ENCODE results near the gene HMGXB3.

HMGXB3 gene

DNA sequence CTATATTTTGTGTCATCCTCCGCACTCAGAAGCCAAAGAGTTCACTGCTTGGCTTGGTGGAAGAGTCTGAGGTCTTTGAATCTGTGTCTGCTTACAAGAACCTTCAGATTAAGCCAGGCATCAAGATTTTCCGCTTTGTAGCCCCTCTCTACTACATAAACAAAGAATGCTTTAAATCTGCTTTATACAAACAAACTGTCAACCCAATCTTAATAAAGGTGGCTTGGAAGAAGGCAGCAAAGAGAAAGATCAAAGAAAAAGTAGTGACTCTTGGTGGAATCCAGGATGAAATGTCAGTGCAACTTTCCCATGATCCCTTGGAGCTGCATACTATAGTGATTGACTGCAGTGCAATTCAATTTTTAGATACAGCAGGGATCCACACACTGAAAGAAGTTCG is 19.3 kb upstream of the HMGXB3 start:
- no peak for DNase-seq (ENCODE audit: low read depth in 2 of 2, low spot score in 1 of 2)

GRCh38 chr5:149982505-149982904 is 18.0 kb upstream of the HMGXB3 start:
- no peak for DNase-seq (ENCODE audit: low read depth in 2 of 2, low spot score in 1 of 2)

- no peak for DNase-seq (ENCODE audit: low read depth in 2 of 2, low spot score in 1 of 2)
These were observed 12.4 kb upstream of the HMGXB3 start for GRCh38 chr5:149988126-149988525.

DNA sequence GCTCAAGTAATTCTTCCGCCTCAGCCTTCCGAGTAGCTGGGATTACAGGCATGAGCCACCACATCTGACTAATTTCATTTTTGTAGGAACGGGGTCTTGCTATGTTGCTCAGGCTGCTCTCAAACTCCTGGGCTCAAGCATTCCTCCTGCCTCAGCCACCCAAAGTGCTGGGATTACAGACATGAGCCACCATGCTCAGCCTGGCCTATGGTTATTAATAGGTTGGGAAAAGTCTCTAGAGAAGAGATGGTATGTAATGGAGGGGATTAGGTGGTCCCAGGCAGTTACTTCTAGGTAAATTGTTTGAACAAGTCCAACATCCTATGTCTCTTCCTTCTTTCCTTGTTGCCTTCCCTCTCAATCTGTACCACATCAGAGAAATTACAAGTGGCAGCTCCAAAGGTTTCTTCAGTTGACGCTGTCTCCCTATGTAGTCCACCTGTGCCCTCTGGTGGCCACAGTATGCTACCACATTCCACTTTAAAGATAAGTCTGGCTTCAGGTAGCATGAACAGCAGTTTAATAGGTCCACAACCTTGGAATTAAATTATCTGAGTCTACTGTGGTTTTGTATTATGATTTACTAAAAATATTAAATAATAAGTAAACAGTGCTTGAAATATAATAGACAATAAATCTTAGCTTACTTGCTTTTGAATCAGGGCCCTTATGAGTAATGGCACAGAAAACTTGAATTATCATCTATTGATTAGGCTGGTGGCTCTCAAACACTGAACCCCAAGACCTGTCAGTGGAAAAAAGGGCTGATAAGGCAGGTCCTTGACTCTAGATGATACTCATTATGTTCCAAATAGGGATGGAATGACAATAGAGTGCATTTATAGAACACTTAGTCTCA is 9.8 kb upstream of the HMGXB3 start:
- peak; percentile 27 to 46 for DNase-seq (ENCODE audit: low read depth in 2 of 2, low spot score in 1 of 2)

GRCh38 chr5:149993471-149993870 is 7.1 kb upstream of the HMGXB3 start:
- no peak for DNase-seq (ENCODE audit: low read depth in 2 of 2, low spot score in 1 of 2)

- DNase-seq (ENCODE audit: low read depth in 2 of 2, low spot score in 1 of 2) = no peak
These were observed 4.9 kb upstream of the HMGXB3 start for GRCh38 chr5:149995385-149996204.

GRCh38 chr5:149996205-149996890 is 4.2 kb upstream of the HMGXB3 start:
- DNase-seq (ENCODE audit: low read depth in 2 of 2, low spot score in 1 of 2) = no peak

GRCh38 chr5:149998281-149998680 is 2.3 kb upstream of the HMGXB3 start:
- DNase-seq (ENCODE audit: low read depth in 2 of 2, low spot score in 1 of 2) = no peak

DNA sequence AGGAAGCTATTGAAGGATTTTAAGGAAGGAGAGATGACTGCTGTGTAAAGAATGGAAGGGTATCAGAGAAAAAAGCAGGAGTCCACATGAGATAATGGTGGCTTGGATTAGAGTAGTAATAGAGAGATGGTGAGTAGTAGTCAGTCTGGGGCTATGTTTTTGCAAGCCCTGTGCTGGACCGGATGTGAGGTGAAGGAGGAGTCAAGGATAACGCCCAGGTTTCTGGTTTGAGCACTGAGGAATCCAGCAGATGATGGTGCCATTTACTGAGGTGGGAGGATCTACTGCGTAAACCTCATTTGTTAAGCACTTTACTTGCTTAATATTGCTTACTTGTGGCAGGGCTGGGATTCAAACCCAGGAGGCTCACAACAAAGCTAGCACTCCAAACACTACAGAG is 1.2 kb upstream of the HMGXB3 start:
- no peak for DNase-seq (ENCODE audit: low read depth in 2 of 2, low spot score in 1 of 2)

GRCh38 chr5:149999866-150000255 is 678 bp upstream of the HMGXB3 start:
- DNase-seq (ENCODE audit: low read depth in 2 of 2, low spot score in 1 of 2) = no peak

GRCh38 chr5:150000990-150001659 is 586 bp downstream of the HMGXB3 start:
- no peak for DNase-seq (ENCODE audit: low read depth in 2 of 2, low spot score in 1 of 2)

DNA sequence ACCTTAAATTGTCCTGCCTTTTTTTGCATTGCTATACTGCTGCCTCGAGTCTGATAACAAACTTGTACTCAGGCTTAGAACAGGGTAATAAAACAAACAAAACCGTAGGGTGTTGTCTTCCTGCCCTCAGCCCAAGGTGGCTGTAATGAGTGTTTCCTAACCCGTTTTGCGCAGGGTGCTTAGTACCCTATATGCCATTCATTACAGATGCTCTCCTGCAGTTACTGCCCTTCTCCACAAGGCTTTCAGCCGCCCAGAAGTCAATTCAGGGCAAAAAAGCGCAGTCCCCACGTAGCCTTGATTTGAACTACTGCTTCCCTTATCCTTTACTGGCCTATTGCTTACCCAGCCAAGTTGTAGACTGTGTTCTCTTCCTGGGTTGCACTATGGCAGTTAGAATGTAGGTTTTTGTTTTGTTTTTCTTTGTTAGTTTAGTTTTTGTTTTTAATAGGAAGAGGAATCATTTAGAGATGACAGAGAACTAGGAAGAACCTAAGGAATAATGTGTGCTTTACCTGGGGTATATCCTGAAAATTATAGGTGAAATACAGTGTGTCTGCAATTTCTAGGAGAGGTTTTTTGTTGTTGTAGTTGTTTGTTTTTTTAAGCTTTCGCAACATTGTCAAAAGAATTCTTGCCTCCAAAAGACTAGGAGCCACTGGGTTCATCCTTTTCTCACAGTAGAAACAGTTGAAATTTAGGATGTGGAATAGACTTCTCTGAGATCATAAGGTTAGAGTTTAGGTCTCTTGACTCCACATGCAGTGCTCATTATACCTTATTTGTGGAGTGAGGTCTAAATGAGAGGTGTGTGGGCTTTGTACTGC is 1.3 kb downstream of the HMGXB3 start:
- DNase-seq (ENCODE audit: low read depth in 2 of 2, low spot score in 1 of 2) = peak in 1 of 2 donors; percentile 12

DNA sequence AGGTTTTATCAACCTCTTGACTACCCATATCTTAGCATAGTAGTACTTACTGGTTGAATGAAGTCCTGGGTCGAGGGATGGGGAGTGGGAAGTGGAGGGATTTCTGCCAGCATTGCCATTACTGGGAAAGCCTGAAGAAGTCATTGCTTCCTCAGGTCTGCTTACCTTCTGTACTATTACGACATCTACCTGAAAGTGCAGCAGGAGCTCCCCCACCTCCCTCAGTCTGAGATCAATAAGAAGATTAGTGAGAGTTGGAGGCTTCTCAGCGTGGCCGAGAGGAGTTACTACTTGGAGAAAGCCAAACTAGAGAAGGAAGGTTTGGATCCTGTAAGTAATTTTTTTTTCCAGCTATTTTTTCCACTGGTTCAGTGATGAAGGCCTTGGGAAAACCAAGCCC is 5.8 kb downstream of the HMGXB3 start:
- no peak for DNase-seq (ENCODE audit: low read depth in 2 of 2, low spot score in 1 of 2)

- DNase-seq (ENCODE audit: low read depth in 2 of 2, low spot score in 1 of 2) = no peak
These were observed 6.5 kb downstream of the HMGXB3 start for GRCh38 chr5:150007050-150007449.

- DNase-seq (ENCODE audit: low read depth in 2 of 2, low spot score in 1 of 2) = no peak
These were observed 9.3 kb downstream of the HMGXB3 start for GRCh38 chr5:150009671-150010387.

GRCh38 chr5:150013931-150014330 is 13.4 kb downstream of the HMGXB3 start:
- DNase-seq (ENCODE audit: low read depth in 2 of 2, low spot score in 1 of 2) = no peak

DNA sequence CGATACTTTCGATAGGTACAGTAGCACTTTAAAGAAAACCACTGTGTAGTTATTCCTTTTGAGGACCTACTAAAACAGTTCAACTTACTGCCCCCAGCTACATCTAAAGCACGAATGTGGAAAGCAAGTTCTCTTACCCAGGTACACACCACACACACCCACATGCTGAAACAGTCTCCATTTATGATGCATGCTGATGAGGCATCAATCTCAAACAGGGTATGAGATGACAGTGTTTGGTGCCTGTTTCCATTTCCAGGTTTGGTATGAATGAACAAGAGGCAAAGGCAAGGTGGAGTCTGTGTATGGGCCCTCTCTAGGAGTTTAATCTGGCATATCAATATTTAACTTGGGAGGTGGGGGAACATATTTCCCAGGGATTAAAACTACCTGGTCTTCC is 13.9 kb downstream of the HMGXB3 start:
- DNase-seq (ENCODE audit: low read depth in 2 of 2, low spot score in 1 of 2) = no peak

- DNase-seq (ENCODE audit: low read depth in 2 of 2, low spot score in 1 of 2) = no peak
These were observed 14.9 kb downstream of the HMGXB3 start for GRCh38 chr5:150015415-150015814.

- no peak for DNase-seq (ENCODE audit: low read depth in 2 of 2, low spot score in 1 of 2)
These were observed 16.0 kb downstream of the HMGXB3 start for GRCh38 chr5:150016537-150016936.
